Fibroblast of the aortic adventitia (primary cell): Measurements from ENCODE around the gene TPSG1. TPM values are rescaled to one million over a fixed set of nuclear protein-coding genes. Genes with fewer than 3 reads are reported as not detected.
"Not testable (repeated sequence)": the region's sequence is repeated elsewhere in the genome, so short reads cannot be mapped to it uniquely, and the experiment has no call there.

Experiments used
- DNase-seq: peaks from one replicate; pipeline ENCODE4 v3.0.0-alpha.2; 2010; ENCODE audit warnings: low read depth
- H3K4me3 ChIP-seq: 2 replicates; pipeline ENCODE4 v1.5.1; 2011; ENCODE audit warnings: low read depth, mild to moderate bottlenecking, control low read depth, low read length, moderate library complexity
- CTCF ChIP-seq: IDR thresholded peaks from 2 replicates; pipeline ENCODE4 v1.5.1; 2011; ENCODE audit warnings: mild to moderate bottlenecking, low read length, control low read depth, inconsistent platforms; ENCODE audit not compliant: insufficient read depth
- total RNA-seq: library from RNA; depleted of rRNA; stranded (reverse); fragments of >200 nt; gene quantifications from 2 replicates; pipeline ENCODE4 v1.2.3, GENCODE V29; 2012; ENCODE audit warnings: low replicate concordance

Gene TPSG1
- total RNA-seq, 1 donor = not detected

GRCh38 chr16:1253701-1254364, 28.8 kb upstream of the TPSG1 start:
- H3K4me3 ChIP-seq, DNase-seq: not testable (repeated sequence)

GRCh38 chr16:1249031-1249755, 24.1 kb upstream of the TPSG1 start:
- DNase-seq, H3K4me3 ChIP-seq: not testable (repeated sequence)

GRCh38 chr16:1247903-1248537, 23.0 kb upstream of the TPSG1 start:
- not testable (repeated sequence) for DNase-seq, H3K4me3 ChIP-seq

- H3K4me3 ChIP-seq = no peak overlapping the region
- no peak for DNase-seq
- TF ChIP-seq CTCF = no peak
These were observed 20.5 kb upstream of the TPSG1 start for GRCh38 chr16:1245452-1246020.

- no peak overlapping the region for H3K4me3 ChIP-seq
- DNase-seq = no peak
- TF ChIP-seq CTCF = no peak
These were observed 19.8 kb upstream of the TPSG1 start for GRCh38 chr16:1244881-1245280.

GRCh38 chr16:1243907-1244850, 19.1 kb upstream of the TPSG1 start:
- H3K4me3 ChIP-seq, DNase-seq: not testable (repeated sequence)

- not testable (repeated sequence) for H3K4me3 ChIP-seq, DNase-seq
These were observed 18.3 kb upstream of the TPSG1 start for GRCh38 chr16:1243363-1243762.

GRCh38 chr16:1241081-1241480, 16.0 kb upstream of the TPSG1 start:
- DNase-seq, H3K4me3 ChIP-seq: not testable (repeated sequence)

- H3K4me3 ChIP-seq, DNase-seq: not testable (repeated sequence)
These were observed 15.4 kb upstream of the TPSG1 start, which contains the start of gene TPSAB1 for GRCh38 chr16:1240436-1240835. Gene TPSAB1 (plus strand): TSS chr16:1240705. CDS start chr16:1240939, 234 bp downstream.

- DNase-seq, H3K4me3 ChIP-seq: not testable (repeated sequence)
These were observed 14.5 kb upstream of the TPSG1 start for GRCh38 chr16:1239575-1239974.

GRCh38 chr16:1238909-1239308, 13.8 kb upstream of the TPSG1 start:
- H3K4me3 ChIP-seq, DNase-seq: not testable (repeated sequence)
